Right ventricle myocardium superior (tissue), 1 donor: ENCODE results near the gene FAM227A. TPM values are rescaled to one million over a fixed set of nuclear protein-coding genes. Genes with fewer than 3 reads are reported as not detected.
"Not testable (repeated sequence)": the region's sequence is repeated elsewhere in the genome, so short reads cannot be mapped to it uniquely, and the experiment has no call there.

Source experiments
- ATAC-seq: fragments of 200-7000 bp; cut with Tn5 transposase; one replicate; pipeline ENCODE4 v1.9.1; 2020; ENCODE audit warnings: mild to moderate bottlenecking; ENCODE audit not compliant: poor library complexity
- DNase-seq: peaks from one replicate; pipeline ENCODE4 v3.0.0-alpha.2; 2020
- intact Hi-C: fragments of 100-400 bp; cut with DNase I; formaldehyde crosslinking; loops from one replicate; pipeline ENCODE4 v1.11.2; 2022
- total RNA-seq: library from RNA; stranded (reverse); fragmentation: NEBNext Ultra II Directional; extraction: Animal tissue kit (Norgen Biotek cat#: 25700); gene quantifications from one replicate; pipeline ENCODE4 v1.2.1, GENCODE V29; 2021
- donor health status: DM: no; HTN: yes; CAD: no; lungs with severe emphysema.

Gene FAM227A
- total RNA-seq, 1 donor from 2014 or later, result 0.43 TPM

GRCh38 chr22:38681582-38682335 is 25.6 kb upstream of the FAM227A start, which contains the start of gene TOMM22:
Gene TOMM22, plus strand, starts transcription at chr22:38681957. Its CDS starts 22 bp downstream, at chr22:38681979.
- intact Hi-C loops, result no loop called here
- ATAC-seq (peak; percentile 100), DNase-seq (peak; percentile 94)

- DNase-seq, result no peak
- no peak for ATAC-seq
- intact Hi-C loops, result no loop called here
Observed at GRCh38 chr22:38675833-38676232, 19.6 kb upstream of the FAM227A start.

GRCh38 chr22:38674888-38675287 is 18.7 kb upstream of the FAM227A start:
- ATAC-seq, result peak; percentile 17
- DNase-seq, result no peak
- intact Hi-C loops, result no loop called here

- ATAC-seq (no peak), DNase-seq (no peak)
- intact Hi-C loops, result no loop called here
Observed at GRCh38 chr22:38657045-38657909, 1.1 kb upstream of the FAM227A start.

GRCh38 chr22:38655519-38656255 is 505 bp downstream of the FAM227A start:
- DNase-seq, result peak; percentile 50
- ATAC-seq, result peak; percentile 8
- intact Hi-C loops, result no loop called here

- DNase-seq (no peak), ATAC-seq (no peak)
- intact Hi-C loops, result no loop called here
Observed at GRCh38 chr22:38653741-38654140, 2.5 kb downstream of the FAM227A start.

- ATAC-seq (no peak), DNase-seq (no peak)
- intact Hi-C loops, result no loop called here
Observed at GRCh38 chr22:38652859-38653258, 3.3 kb downstream of the FAM227A start.

GRCh38 chr22:38649841-38650522 is 6.2 kb downstream of the FAM227A start:
- DNase-seq, result no peak
- intact Hi-C loops, result no loop called here

GRCh38 chr22:38645430-38645829 is 10.8 kb downstream of the FAM227A start:
- intact Hi-C loops, result no loop called here
- DNase-seq, result no peak
- no peak for ATAC-seq

More at GRCh38 chr22:38649841-38650522, 6.2 kb downstream of the FAM227A start:
- ATAC-seq, result no peak

GRCh38 chr22:38644245-38644644 is 11.9 kb downstream of the FAM227A start:
- DNase-seq, ATAC-seq, intact Hi-C loops: not testable (repeated sequence)

GRCh38 chr22:38641476-38642040 is 14.6 kb downstream of the FAM227A start:
- intact Hi-C loops, result no loop called here
- ATAC-seq, result no peak
- no peak for DNase-seq

GRCh38 chr22:38638728-38639127 is 17.5 kb downstream of the FAM227A start:
- no peak for ATAC-seq
- no peak for DNase-seq
- intact Hi-C loops, result no loop called here

GRCh38 chr22:38638216-38638615 is 18.0 kb downstream of the FAM227A start:
- intact Hi-C loops, result no loop called here
- ATAC-seq, result no peak

GRCh38 chr22:38632528-38632927 is 23.7 kb downstream of the FAM227A start:
- ATAC-seq (no peak), DNase-seq (no peak)
- intact Hi-C loops, result no loop called here

More at GRCh38 chr22:38638216-38638615, 18.0 kb downstream of the FAM227A start:
- no peak for DNase-seq

GRCh38 chr22:38631724-38632123 is 24.5 kb downstream of the FAM227A start:
- intact Hi-C loops, result no loop called here
- DNase-seq, result no peak
- no peak for ATAC-seq

GRCh38 chr22:38629108-38629507 is 27.1 kb downstream of the FAM227A start:
- intact Hi-C loops, result no loop called here
- DNase-seq, result no peak
- no peak for ATAC-seq

GRCh38 chr22:38628444-38628843 is 27.7 kb downstream of the FAM227A start:
- ATAC-seq (no peak), DNase-seq (no peak)
- intact Hi-C loops, result no loop called here

- ATAC-seq, result no peak
- intact Hi-C loops, result no loop called here
- no peak for DNase-seq
Observed at GRCh38 chr22:38623351-38623750, 32.8 kb downstream of the FAM227A start.
